GM13977 (cell line): ENCODE data around the gene ACSF3.

Source experiments
- DNase-seq: peaks from one replicate; pipeline ENCODE4 v3.0.0; 2012; ENCODE audit warnings: low spot score
- CTCF ChIP-seq: IDR thresholded peaks from 2 replicates; pipeline ENCODE4 v1.5.1; 2012; ENCODE audit warnings: mild to moderate bottlenecking, control low read depth; ENCODE audit not compliant: insufficient read depth; ENCODE audit errors: extremely low read depth, missing control alignments
- in situ Hi-C: fragments of 300-500 bp; cut with MboI; formaldehyde crosslinking; loops from one replicate; pipeline ENCODE4 v1.12.0; 2022; ENCODE audit warnings: low sequenced_read_pairs, low pct_unique_long_range_greater_than_20kb, mixed read lengths, inconsistent platforms; ENCODE audit not compliant: unreplicated experiment

ACSF3 gene

GRCh38 chr16:89108416-89108815 lies 14.8 kb downstream of the ACSF3 start:
- TF ChIP-seq CTCF: no peak
- in situ Hi-C loops: no loop called here
- no peak for DNase-seq

- in situ Hi-C loops: no loop called here
- TF ChIP-seq CTCF: no peak
- no peak for DNase-seq
Observed at GRCh38 chr16:89110641-89111040, 17.0 kb downstream of the ACSF3 start.

- TF ChIP-seq CTCF: no peak
- DNase-seq: no peak
- in situ Hi-C loops: no loop called here
Observed at GRCh38 chr16:89111263-89111662, 17.6 kb downstream of the ACSF3 start.

- in situ Hi-C loops: no loop called here
- TF ChIP-seq CTCF: no peak
- DNase-seq: no peak
Observed at GRCh38 chr16:89112377-89113151, 18.9 kb downstream of the ACSF3 start.

- in situ Hi-C loops: no loop called here
- no peak for TF ChIP-seq CTCF
- no peak for DNase-seq
Observed at GRCh38 chr16:89113152-89113547, 19.5 kb downstream of the ACSF3 start.

- in situ Hi-C loops: no loop called here
- TF ChIP-seq CTCF: no peak
Observed at GRCh38 chr16:89113661-89114060, 20.0 kb downstream of the ACSF3 start.

More at GRCh38 chr16:89113661-89114060, 20.0 kb downstream of the ACSF3 start:
- no peak for DNase-seq
